Measurements from ENCODE around the gene MECR.
"Not testable (repeated sequence)": the region's sequence is repeated elsewhere in the genome, so short reads cannot be mapped to it uniquely, and the experiment has no call there.

MECR gene

DNA sequence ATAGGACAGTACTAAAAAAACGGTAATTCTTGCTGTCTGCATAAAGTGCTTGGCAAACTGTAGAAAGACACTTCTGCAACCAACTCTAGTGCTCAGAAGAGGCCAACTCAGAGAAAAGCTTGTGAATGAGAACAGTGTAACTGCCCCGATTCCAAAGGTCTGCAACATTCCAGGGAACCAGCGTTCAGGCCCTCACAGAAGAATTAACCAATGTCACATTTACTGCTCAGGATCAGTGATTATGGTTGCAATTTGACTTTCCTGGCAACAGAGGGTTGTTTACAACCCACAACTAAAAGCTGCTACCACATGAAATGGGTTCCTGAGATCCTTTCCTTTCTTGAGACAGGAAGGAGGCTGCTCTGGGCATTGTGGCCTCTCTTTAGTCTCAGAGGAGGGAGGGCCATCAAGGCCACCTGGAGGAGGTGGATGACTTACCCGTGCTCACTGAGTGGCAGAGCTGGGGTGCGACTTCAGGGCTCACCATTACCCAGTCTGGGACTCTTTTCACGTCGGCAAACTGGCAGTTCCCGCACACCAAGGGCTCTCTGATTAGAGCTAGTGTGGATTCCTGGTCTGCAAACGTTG is 64.3 kb downstream of the MECR start:
- H3K4me1 ChIP-seq (ENCODE audit: control insufficient read depth, insufficient read depth, low read length) = peaks cover 70% of the 10 kb centered on the region
- peak overlapping the region; percentile 97 for H3K27ac ChIP-seq (ENCODE audit: low read depth, low read length)
- H3K9ac ChIP-seq (ENCODE audit: low read depth, low read length) = no peak overlapping the region
- H3K27me3 ChIP-seq (ENCODE audit: control insufficient read depth, insufficient read depth, low read length) = no peaks in the 10 kb centered on the region
- H3K9me3 ChIP-seq (ENCODE audit: control insufficient read depth, insufficient read depth, low read length) = no peaks in the 10 kb centered on the region
- H3K36me3 ChIP-seq (ENCODE audit: control insufficient read depth, insufficient read depth, low read length) = peaks cover 55% of the 10 kb centered on the region
- H3K4me3 ChIP-seq (ENCODE audit: low read depth, low read length) = no peak overlapping the region

DNA sequence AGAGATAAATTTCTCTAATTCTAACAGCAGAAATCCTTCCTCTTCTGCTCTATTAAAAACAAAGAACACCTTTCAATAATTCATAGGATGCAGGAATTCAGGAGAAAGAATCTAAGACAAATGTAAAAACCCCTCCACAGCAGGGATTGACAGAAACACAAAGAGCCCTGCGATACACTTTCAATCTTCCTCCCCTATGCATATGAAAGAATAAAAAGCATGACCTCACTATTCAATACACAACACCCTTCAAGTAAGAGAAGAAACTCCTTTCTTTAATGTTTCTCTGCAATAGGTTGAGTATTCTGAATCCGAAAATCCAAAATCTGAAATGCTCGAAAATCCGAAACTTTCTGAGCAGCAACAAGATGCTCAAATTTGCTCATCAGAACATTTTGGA is 66.1 kb downstream of the MECR start:
- Histone ChIP-seq H3K27ac (ENCODE audit: low read depth, low read length) (peak overlapping the region; percentile 97), H3K4me1 (ENCODE audit: control insufficient read depth, insufficient read depth, low read length) (peaks cover 54% of the 10 kb centered on the region), H3K9ac (ENCODE audit: low read depth, low read length) (peak overlapping the region; percentile 65), H3K36me3 (ENCODE audit: control insufficient read depth, insufficient read depth, low read length) (peaks cover 66% of the 10 kb centered on the region), H3K27me3 (ENCODE audit: control insufficient read depth, insufficient read depth, low read length) (no peaks in the 10 kb centered on the region), H3K4me3 (ENCODE audit: low read depth, low read length) (peak overlapping the region; percentile 43), H3K9me3 (ENCODE audit: control insufficient read depth, insufficient read depth, low read length) (no peaks in the 10 kb centered on the region)

DNA sequence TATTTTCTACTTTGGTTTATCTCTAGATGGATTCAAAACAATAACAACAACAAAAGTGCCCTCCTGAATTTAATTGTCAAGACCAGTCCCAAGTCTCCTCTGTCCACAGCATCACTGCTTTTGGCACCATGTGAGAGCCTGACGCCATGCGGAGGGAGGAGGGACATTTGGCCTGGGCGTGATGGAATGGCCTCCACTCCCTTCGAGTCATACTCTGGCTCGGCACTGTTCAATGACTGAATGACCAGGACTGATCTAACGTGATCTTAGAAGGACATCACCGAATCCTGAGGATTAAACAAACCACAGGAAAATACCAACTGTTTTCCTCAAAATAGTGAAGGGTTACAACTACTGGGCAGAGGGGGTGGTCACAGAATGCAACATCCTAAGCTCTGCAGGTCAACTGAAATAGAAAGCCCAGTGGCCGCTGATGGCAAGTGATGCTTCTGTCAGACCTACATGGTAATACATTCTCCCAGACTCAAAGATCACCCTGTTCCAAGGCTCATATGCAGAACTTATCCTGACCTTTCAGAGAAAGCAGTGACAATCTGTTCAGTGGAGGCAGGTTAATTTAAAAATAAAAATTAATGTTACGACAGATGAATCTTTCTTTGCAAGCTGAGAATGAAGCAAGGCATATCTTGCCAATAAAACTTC is 68.1 kb downstream of the MECR start:
- Histone ChIP-seq H3K36me3 (ENCODE audit: control insufficient read depth, insufficient read depth, low read length) (peaks cover 68% of the 10 kb centered on the region), H3K9me3 (ENCODE audit: control insufficient read depth, insufficient read depth, low read length) (no peaks in the 10 kb centered on the region), H3K9ac (ENCODE audit: low read depth, low read length) (no peak overlapping the region), H3K27me3 (ENCODE audit: control insufficient read depth, insufficient read depth, low read length) (no peaks in the 10 kb centered on the region), H3K4me1 (ENCODE audit: control insufficient read depth, insufficient read depth, low read length) (peaks cover 54% of the 10 kb centered on the region), H3K27ac (ENCODE audit: low read depth, low read length) (peak overlapping the region; percentile 97), H3K4me3 (ENCODE audit: low read depth, low read length) (no peak overlapping the region)

DNA sequence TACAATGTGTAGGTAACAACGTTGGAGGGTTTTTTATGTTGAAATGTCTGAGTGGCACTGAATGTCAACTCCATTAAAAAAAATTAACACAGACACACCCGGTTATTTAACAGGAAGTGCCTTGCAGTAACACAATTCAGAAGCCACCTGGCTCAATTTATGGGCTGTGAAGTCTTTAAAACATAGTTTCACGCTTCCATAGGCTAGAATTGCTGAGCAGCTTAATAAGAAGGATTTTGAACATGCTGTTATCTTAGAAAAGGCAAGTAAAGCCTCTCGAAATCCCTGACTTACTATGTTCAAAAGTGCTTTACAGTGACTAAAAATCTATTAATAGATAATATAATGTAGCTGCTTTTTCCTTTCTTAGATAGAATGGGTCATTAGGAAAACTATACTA is 68.7 kb downstream of the MECR start:
- H3K36me3 ChIP-seq (ENCODE audit: control insufficient read depth, insufficient read depth, low read length) = peaks cover 70% of the 10 kb centered on the region
- no peak overlapping the region for H3K27ac ChIP-seq (ENCODE audit: low read depth, low read length)
- H3K4me3 ChIP-seq (ENCODE audit: low read depth, low read length) = no peak overlapping the region
- no peaks in the 10 kb centered on the region for H3K9me3 ChIP-seq (ENCODE audit: control insufficient read depth, insufficient read depth, low read length)
- no peak overlapping the region for H3K9ac ChIP-seq (ENCODE audit: low read depth, low read length)
- no peaks in the 10 kb centered on the region for H3K27me3 ChIP-seq (ENCODE audit: control insufficient read depth, insufficient read depth, low read length)
- H3K4me1 ChIP-seq (ENCODE audit: control insufficient read depth, insufficient read depth, low read length) = peaks cover 53% of the 10 kb centered on the region

DNA sequence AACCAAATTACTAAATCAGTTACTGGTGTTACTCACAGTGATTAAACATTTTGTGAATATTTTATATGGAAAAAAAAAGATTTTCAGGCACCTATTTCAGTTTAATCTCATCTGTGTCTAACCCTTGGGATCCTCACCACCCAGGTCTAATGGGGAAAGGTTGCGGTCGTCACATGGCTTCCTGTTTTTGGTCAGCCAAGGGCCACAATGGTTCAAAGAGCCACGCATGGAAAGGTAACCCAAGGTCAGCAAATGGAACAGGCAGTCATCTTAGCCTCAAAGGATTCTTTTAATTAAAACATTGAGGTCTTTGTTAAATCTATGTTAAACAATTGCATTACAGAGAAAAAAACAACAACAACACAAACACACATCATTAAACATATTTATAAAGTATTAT is 71.0 kb downstream of the MECR start:
- no peaks in the 10 kb centered on the region for H3K9me3 ChIP-seq (ENCODE audit: control insufficient read depth, insufficient read depth, low read length)
- no peak overlapping the region for H3K4me3 ChIP-seq (ENCODE audit: low read depth, low read length)
- H3K4me1 ChIP-seq (ENCODE audit: control insufficient read depth, insufficient read depth, low read length) = peaks cover 31% of the 10 kb centered on the region
- no peaks in the 10 kb centered on the region for H3K27me3 ChIP-seq (ENCODE audit: control insufficient read depth, insufficient read depth, low read length)
- no peak overlapping the region for H3K9ac ChIP-seq (ENCODE audit: low read depth, low read length)
- peaks cover 78% of the 10 kb centered on the region for H3K36me3 ChIP-seq (ENCODE audit: control insufficient read depth, insufficient read depth, low read length)
- no peak overlapping the region for H3K27ac ChIP-seq (ENCODE audit: low read depth, low read length)

DNA sequence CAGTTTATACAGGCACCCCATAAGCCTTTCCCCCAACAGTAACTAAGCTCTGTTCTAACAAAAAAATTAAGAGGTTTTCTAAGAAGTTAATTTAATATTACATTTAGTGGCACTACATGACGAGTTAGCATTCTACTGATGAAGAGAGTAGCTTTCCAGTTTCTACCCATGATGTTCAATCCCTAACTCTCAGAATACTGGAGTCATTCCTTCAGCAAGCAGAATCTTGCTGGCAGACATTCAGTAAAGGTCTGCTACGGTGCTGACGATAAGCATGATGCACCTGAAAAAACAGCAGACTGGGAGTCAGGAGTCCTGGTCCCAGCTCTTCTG is 73.5 kb downstream of the MECR start:
- Histone ChIP-seq H3K4me3 (ENCODE audit: low read depth, low read length) (no peak overlapping the region), H3K9ac (ENCODE audit: low read depth, low read length) (no peak overlapping the region), H3K36me3 (ENCODE audit: control insufficient read depth, insufficient read depth, low read length) (peaks cover 96% of the 10 kb centered on the region), H3K9me3 (ENCODE audit: control insufficient read depth, insufficient read depth, low read length) (no peaks in the 10 kb centered on the region), H3K27me3 (ENCODE audit: control insufficient read depth, insufficient read depth, low read length) (no peaks in the 10 kb centered on the region), H3K4me1 (ENCODE audit: control insufficient read depth, insufficient read depth, low read length) (peaks cover 6% of the 10 kb centered on the region), H3K27ac (ENCODE audit: low read depth, low read length) (peak overlapping the region; percentile 84)

DNA sequence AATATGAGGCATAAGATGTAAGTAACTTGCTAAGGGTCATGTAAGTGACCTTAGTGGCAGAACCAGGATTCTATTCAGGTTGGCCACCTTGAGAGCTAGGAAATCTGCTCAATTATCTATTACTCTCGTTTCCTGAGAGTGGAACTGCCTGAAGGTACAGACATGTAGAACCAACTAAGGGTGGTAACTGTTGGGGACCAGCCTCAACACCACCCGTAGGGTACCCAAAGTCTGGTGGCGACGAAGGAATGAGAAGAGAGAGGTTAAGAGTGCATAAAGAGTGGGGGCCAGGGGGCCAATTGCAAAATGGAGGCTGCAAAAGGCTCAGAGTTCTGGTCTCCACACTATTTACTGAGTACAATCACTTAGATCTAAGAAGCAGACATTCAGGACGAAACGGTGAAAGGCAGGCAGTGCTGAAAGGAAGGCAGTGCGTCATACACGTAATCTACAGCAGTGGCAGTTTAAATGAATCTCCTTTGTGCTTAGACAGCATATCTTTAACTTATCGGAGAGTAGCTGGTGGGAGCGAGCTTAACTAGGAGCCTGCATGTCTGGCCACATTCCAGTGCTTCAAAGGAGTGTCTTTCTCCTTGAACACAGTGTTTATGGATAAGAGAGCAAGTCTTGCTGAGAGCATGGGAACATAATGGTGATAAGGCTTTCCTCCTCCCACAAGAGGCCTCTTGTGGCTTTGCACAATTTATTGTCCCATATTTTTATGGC is 74.0 kb downstream of the MECR start:
- Histone ChIP-seq H3K9me3 (ENCODE audit: control insufficient read depth, insufficient read depth, low read length) (no peaks in the 10 kb centered on the region), H3K27me3 (ENCODE audit: control insufficient read depth, insufficient read depth, low read length) (no peaks in the 10 kb centered on the region), H3K36me3 (ENCODE audit: control insufficient read depth, insufficient read depth, low read length) (peaks cover 96% of the 10 kb centered on the region), H3K4me1 (ENCODE audit: control insufficient read depth, insufficient read depth, low read length) (peaks cover under 1% of the 10 kb centered on the region), H3K27ac (ENCODE audit: low read depth, low read length) (peak overlapping the region; percentile 84), H3K9ac (ENCODE audit: low read depth, low read length) (no peak overlapping the region), H3K4me3 (ENCODE audit: low read depth, low read length) (no peak overlapping the region)

DNA sequence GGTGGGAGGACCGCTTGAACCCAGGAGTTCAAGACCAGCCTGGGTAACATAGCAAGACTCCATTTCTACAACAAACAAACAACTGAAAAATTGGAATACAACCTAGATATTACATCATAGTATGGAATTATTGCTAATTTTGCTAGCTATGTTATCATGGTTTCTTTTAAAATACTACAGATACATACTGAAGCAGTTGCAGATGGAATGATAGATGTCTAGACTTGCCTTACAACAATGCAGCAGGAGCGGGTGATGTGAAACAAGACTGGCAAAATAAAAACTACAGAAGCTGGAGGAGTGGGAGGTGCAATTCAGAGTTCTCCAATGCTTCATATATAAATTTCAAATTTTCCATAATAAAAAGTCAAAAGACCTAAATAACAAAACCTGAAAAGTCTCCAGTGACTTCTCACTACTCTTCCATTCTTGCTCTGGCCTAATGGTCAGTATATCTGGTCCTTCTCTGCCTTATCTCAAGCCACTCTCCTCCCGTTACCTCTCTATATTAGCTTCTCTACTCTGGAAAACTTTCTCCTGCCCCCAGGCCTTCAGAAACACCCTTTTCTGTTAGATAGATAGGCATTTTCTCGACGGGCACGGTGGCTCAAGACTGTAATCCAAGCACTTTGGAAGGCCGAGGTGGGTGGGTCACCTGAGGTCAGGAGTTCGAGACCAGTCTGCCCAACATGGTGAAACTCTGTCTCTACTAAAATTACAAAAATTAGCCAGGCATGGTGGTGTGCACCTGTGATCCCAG is 78.5 kb downstream of the MECR start:
- Histone ChIP-seq H3K36me3 (ENCODE audit: control insufficient read depth, insufficient read depth, low read length) (peaks cover 99% of the 10 kb centered on the region), H3K4me3 (ENCODE audit: low read depth, low read length) (no peak overlapping the region), H3K4me1 (ENCODE audit: control insufficient read depth, insufficient read depth, low read length) (no peaks in the 10 kb centered on the region), H3K27ac (ENCODE audit: low read depth, low read length) (no peak overlapping the region), H3K9ac (ENCODE audit: low read depth, low read length) (no peak overlapping the region), H3K9me3 (ENCODE audit: control insufficient read depth, insufficient read depth, low read length) (no peaks in the 10 kb centered on the region), H3K27me3 (ENCODE audit: control insufficient read depth, insufficient read depth, low read length) (no peaks in the 10 kb centered on the region)

DNA sequence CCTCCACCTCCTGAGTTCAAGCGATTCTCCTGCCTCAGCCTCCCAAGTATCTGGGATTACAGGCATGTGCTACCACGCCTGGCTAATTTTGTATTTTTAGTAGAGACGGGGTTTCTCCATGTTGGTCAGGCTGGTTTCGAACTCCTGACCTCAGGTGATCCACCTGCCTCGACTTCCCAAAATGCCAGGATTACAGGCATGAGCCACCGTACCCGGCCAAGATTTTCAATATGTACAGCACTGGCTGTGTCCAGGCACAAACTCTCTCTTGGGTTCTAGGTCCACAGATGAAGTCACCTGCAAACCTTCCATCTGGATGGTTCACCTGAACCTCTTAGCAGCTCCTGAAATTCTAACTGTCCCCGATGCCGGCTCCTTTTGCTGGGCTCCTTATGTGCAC is 80.4 kb downstream of the MECR start:
- peaks cover 98% of the 10 kb centered on the region for H3K36me3 ChIP-seq (ENCODE audit: control insufficient read depth, insufficient read depth, low read length)

DNA sequence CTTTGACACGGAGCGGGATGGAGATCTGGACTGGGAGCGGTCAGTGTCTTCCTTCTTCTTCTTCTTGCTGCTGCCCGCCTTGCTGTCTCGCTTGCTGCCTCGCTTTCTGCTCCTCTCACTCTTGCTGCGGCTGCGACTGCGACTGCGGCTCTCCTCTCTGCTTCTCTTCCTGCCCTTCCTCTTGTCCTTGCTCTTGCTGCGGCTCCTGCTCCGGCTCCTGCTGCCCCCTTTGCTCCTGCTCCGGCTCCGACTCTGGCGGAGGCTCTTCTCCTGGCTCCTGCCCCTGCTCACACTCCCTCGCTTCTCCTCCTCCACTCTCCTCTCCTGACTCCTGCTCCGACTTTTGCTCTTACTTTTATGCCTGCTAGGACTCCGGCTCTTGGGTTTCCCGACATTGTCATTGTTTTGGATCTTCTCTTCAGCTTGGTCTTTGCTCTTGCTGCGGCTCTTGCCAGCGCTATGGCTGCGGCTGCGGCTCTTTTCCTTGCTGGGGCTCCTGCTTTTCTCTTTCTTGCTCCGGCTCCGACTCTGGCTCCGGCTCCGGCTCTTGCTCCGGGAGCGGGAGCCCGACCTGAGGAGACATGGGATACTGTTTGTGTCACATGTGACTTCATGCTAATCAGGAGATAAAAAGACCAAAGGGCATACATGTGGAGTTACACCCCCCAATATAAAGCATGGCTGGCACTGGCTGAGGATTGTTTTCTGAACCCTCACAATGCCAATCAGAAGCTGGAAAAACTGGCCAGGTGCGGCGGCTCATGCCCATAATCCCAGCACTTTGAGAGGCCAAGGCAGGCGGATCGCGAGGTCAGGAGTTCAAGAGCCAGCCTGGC is 81.9 kb downstream of the MECR start:
- H3K27ac ChIP-seq (ENCODE audit: low read depth, low read length) = no peak overlapping the region
- H3K27me3 ChIP-seq (ENCODE audit: control insufficient read depth, insufficient read depth, low read length) = no peaks in the 10 kb centered on the region
- H3K9ac ChIP-seq (ENCODE audit: low read depth, low read length) = no peak overlapping the region
- peaks cover 87% of the 10 kb centered on the region for H3K36me3 ChIP-seq (ENCODE audit: control insufficient read depth, insufficient read depth, low read length)
- H3K4me1 ChIP-seq (ENCODE audit: control insufficient read depth, insufficient read depth, low read length) = no peaks in the 10 kb centered on the region
- H3K4me3 ChIP-seq (ENCODE audit: low read depth, low read length) = no peak overlapping the region
- H3K9me3 ChIP-seq (ENCODE audit: control insufficient read depth, insufficient read depth, low read length) = no peaks in the 10 kb centered on the region

More for the DNA sequence above, 80.4 kb downstream of the MECR start:
- H3K9me3 ChIP-seq (ENCODE audit: control insufficient read depth, insufficient read depth, low read length); H3K9ac ChIP-seq (ENCODE audit: low read depth, low read length); H3K4me1 ChIP-seq (ENCODE audit: control insufficient read depth, insufficient read depth, low read length); H3K27ac ChIP-seq (ENCODE audit: low read depth, low read length); H3K27me3 ChIP-seq (ENCODE audit: control insufficient read depth, insufficient read depth, low read length); H3K4me3 ChIP-seq (ENCODE audit: low read depth, low read length): not testable (repeated sequence)

All from HUES48 (cell line).